AG04450 (cell line): ENCODE results near the gene MARVELD1. TPM values are rescaled to one million over a fixed set of nuclear protein-coding genes. Genes with fewer than 3 reads are reported as not detected.

Experiments
- CTCF ChIA-PET: fragments of 300-600, 350-600 bp; formaldehyde crosslinking; extraction: SDS; loops from one replicate; lab custom pipeline; 2022; ENCODE audit warnings: antibody characterized with exemption, inconsistent platforms; lab: Charles Lee
- POLR2A ChIA-PET: fragments of 350-600 bp; formaldehyde crosslinking; extraction: SDS; loops from one replicate; lab custom pipeline; 2021; ENCODE audit warnings: antibody characterized with exemption, inconsistent platforms; lab: Yijun Ruan, JAX
- DNase-seq: peaks from one replicate; pipeline ENCODE4 v3.0.0-alpha.2; 2011; ENCODE audit warnings: low read depth, low spot score
- H3K27ac ChIP-seq: one replicate; pipeline ENCODE4 v1.5.1; 2012; ENCODE audit warnings: low read depth, low read length, control low read depth
- H3K27me3 ChIP-seq: one replicate; pipeline ENCODE4 v1.6.0; 2012; ENCODE audit warnings: low read length; ENCODE audit not compliant: control insufficient read depth, insufficient read depth
- H3K4me3 ChIP-seq: 2 replicates; pipeline ENCODE4 v1.5.1; 2011; ENCODE audit warnings: mild to moderate bottlenecking, low read depth, low read length, control low read depth
- H3K9me3 ChIP-seq: 2 replicates; pipeline ENCODE4 v1.5.1; 2012; ENCODE audit warnings: low read length; ENCODE audit not compliant: control insufficient read depth, insufficient read depth
- polyA plus RNA-seq: library from polyadenylated mRNA; depleted of rRNA; stranded (reverse); fragments of >200 nt; gene quantifications from 2 replicates; pipeline ENCODE4 v1.2.3, GENCODE V29; 2011
- TF ChIP-seq, protein P1 (sequence below): IDR thresholded peaks from 2 replicates; pipeline ENCODE4 v1.5.1; 2011; ENCODE audit warnings: low read depth, low read length, control low read depth, inconsistent platforms

The MARVELD1 gene
- polyA plus RNA-seq, 1 experiment, result 76.2 TPM

GRCh38 chr10:97759946-97760345, 46.4 kb downstream of the MARVELD1 start:
- TF ChIP-seq, protein P1, sequence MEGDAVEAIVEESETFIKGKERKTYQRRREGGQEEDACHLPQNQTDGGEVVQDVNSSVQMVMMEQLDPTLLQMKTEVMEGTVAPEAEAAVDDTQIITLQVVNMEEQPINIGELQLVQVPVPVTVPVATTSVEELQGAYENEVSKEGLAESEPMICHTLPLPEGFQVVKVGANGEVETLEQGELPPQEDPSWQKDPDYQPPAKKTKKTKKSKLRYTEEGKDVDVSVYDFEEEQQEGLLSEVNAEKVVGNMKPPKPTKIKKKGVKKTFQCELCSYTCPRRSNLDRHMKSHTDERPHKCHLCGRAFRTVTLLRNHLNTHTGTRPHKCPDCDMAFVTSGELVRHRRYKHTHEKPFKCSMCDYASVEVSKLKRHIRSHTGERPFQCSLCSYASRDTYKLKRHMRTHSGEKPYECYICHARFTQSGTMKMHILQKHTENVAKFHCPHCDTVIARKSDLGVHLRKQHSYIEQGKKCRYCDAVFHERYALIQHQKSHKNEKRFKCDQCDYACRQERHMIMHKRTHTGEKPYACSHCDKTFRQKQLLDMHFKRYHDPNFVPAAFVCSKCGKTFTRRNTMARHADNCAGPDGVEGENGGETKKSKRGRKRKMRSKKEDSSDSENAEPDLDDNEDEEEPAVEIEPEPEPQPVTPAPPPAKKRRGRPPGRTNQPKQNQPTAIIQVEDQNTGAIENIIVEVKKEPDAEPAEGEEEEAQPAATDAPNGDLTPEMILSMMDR, result no peak
- Histone ChIP-seq H3K9me3 (no peaks in the 10 kb centered on the region; the same call in 1 of the 2 replicates), H3K4me3 (no peak overlapping the region), H3K27me3 (no peaks in the 10 kb centered on the region), H3K27ac (no peak overlapping the region)
- DNase-seq, result no peak
- POLR2A ChIA-PET, result no interaction called here
- CTCF ChIA-PET, result interaction anchor here (0.9 to 2.1 kb wide), 5 partner anchors 9 to 59 kb away, joined by 3 to 13 read pairs (median 7); no protein-coding TSS in a partner anchor

DNA sequence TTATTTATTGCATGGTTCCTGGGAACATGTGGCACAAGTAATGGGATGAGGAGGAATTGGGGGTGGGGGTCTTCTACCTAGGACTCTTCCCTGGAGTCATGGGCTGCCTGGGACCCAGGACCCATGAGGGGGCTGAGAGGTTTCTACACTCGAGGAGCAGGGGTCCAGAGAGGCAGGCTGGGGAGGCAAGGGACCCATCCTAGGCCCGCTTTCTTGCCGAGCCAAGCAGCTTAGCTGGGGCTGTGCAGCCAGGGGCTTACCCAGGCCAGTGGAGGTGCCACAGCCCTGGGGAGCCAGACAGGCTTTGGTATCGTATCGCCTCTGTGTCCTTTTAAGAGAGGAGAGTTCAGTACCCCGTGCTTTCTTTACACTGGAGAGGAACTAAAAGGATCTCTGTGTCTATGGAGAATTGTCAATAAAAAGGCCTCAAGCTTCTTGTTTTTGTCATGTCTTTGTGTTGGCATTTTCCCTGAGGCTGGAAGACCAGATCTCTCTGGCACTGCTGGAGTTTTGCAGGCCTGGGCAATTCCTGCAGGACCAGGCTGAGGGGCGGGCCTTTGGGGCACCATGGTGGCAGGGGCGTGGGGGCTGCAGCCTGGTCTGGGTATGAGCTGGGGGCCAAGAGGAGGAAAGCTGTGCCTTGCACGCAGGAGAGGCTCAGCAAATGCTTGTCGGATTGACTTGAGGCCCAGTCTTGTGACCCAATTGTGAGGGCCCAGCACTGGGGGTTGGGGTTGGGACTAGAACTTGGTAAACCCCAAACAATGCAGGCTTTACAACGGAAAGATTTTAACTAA, 47.1 kb downstream of the MARVELD1 start:
- CTCF ChIA-PET, result interaction anchor here (1.1 to 2.1 kb wide), 4 partner anchors 10 to 59 kb away, joined by 6 to 13 read pairs (median 7); no protein-coding TSS in a partner anchor
- Histone ChIP-seq H3K27ac (no peak overlapping the region), H3K27me3 (no peaks in the 10 kb centered on the region), H3K9me3 (no peaks in the 10 kb centered on the region), H3K4me3 (no peak overlapping the region)
- TF ChIP-seq, protein P1, result no peak
- DNase-seq, result no peak
- POLR2A ChIA-PET, result no interaction called here

- TF ChIP-seq, protein P1, result no peak
- Histone ChIP-seq H3K9me3 (no peaks in the 10 kb centered on the region), H3K27me3 (no peaks in the 10 kb centered on the region), H3K27ac (no peak overlapping the region), H3K4me3 (no peak overlapping the region)
- no peak for DNase-seq
- ChIA-PET POLR2A (no interaction called here), CTCF (no interaction called here)
These were observed 47.9 kb downstream of the MARVELD1 start for GRCh38 chr10:97761331-97761865.

- no peaks in the 10 kb centered on the region for H3K27me3 ChIP-seq
- TF ChIP-seq, protein P1, result no peak
- H3K9me3 ChIP-seq, result no peaks in the 10 kb centered on the region
- CTCF ChIA-PET, result no interaction called here
- DNase-seq, result no peak
- H3K27ac ChIP-seq, result no peak overlapping the region
- POLR2A ChIA-PET, result no interaction called here
- H3K4me3 ChIP-seq, result no peak overlapping the region
These were observed 48.5 kb downstream of the MARVELD1 start for GRCh38 chr10:97762056-97762455.

GRCh38 chr10:97762816-97763215, 49.3 kb downstream of the MARVELD1 start:
- no peak overlapping the region for H3K27ac ChIP-seq
- no peaks in the 10 kb centered on the region for H3K9me3 ChIP-seq
- no peaks in the 10 kb centered on the region for H3K27me3 ChIP-seq
- no peak for DNase-seq
- no peak overlapping the region for H3K4me3 ChIP-seq
- ChIA-PET CTCF (interaction anchor here (0.5 to 0.6 kb wide), 2 partner anchors 983 to 1281 kb away, joined by 3 to 4 read pairs; no protein-coding TSS in a partner anchor), POLR2A (interaction anchor here (0.6 to 0.9 kb wide), 2 partner anchors 9 to 20 kb away, joined by 3 to 4 read pairs; no protein-coding TSS in a partner anchor)
- TF ChIP-seq, protein P1, result no peak
